Islet precursor cell (in vitro differentiated cells): ENCODE measurements around the gene HDGFL2.

Experiments
- DNase-seq: peaks from one replicate; pipeline ENCODE4 v3.0.0-alpha.2; 2018

Gene HDGFL2

GRCh38 chr19:4445963-4446703 is 26.0 kb upstream of the HDGFL2 start:
- no peak for DNase-seq

DNA sequence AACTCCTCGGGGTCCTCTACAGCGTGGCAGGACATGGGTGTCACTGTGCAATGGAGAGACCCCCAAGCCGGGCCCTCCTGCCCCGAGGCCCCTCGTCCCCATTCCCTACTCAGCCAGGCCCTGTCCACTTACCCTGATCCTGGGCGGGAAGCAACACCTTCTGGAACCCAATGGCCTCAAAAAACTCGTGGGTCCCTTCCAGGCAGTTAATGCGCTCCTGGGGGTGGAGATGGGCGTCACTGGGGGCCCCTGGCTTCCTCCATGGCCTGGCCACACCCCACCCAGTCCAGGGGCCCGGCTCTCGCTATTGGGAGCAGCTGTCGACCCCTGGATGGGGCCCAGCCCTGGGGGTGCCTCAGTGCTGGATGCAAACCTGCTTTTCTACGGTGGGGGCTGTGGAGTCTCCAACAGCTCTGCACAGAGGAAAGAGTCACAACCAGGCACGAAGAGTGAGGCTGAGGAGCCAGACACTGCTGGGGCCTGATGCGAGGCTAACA is 25.3 kb upstream of the HDGFL2 start:
- DNase-seq = no peak

DNA sequence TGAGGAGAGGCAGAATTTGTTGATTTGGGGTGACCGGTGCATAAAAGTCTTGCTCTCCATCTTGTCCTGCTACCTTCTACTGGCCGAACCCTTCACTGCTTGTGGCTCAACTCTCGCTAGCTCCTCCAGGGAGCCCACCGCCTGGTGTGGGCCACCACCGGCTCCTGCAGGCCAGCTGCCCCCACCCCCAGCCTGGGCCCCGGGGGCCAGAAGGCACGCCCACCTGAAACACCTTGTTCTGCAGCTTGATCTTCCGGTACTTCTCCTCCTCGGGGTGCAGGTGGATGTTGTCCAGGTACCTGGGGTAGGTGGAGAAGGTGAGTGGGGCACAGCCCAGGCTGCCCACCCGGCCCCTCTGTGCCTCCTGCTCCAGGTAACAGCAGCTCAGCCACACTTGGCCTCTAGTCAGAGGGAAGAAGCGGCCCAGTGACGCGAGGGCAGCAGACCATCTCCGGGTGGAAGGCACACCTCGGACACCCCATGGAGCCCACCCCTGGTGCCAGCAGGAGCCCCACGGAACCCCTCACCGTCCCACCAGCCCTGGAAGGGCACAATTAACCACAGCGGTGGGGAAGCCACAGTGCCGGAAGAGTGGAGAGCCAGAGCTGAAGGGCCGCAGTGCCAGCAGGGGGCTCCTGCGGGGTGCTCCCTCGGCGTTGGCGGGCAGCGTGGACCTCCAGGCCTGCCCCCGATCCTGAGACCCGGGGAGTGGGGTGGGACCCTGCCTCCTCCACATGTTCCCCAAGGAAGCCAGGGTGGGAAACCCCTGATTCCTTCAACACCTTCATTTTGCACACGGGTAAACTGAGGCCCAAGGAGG is 24.6 kb upstream of the HDGFL2 start:
- DNase-seq = no peak

DNA sequence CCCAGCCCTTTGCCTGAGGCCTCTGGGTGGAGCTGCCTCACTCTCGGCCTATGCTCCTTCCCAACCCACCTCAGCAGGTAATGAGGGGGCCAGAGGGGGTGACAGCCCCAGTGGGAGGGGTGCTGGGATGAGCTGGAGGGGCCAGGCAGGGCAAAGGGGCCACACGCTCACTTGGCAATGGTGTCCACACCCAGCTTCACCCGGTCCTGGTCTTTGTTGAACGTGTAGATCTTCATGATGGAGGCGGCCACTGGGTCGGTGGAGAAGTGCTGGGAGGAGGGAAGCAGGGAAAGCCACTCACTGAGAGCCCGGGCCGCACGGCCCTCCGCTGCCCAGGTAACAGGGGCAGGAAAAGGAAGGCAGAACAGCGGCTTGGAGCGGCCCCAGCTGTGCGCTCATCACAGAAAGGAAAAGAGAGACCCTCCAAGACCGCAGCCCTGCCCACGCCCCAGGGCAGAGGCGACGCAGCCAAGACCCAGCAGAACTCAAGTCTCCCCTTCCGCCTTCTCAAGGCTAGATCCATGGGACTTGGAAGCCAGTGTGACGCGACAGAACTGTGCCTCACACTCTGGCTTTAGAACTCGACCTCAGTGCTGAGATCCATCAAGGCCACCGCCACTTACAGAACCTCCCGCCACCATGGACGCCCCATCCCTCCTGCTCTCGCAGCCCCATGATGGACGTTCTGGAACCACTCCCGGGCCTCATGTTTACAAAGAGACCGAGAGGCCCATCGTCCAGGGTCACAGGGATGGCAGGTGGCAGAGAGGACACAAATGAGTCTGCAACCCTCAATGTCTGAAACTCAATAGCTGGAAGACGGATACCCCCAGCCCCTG is 23.7 kb upstream of the HDGFL2 start:
- no peak for DNase-seq

GRCh38 chr19:4449022-4449638 is 23.0 kb upstream of the HDGFL2 start:
- no peak for DNase-seq

- no peak for DNase-seq
Observed at GRCh38 chr19:4449639-4450028, 22.5 kb upstream of the HDGFL2 start.

GRCh38 chr19:4452230-4452990 is 19.7 kb upstream of the HDGFL2 start:
- DNase-seq = no peak

DNA sequence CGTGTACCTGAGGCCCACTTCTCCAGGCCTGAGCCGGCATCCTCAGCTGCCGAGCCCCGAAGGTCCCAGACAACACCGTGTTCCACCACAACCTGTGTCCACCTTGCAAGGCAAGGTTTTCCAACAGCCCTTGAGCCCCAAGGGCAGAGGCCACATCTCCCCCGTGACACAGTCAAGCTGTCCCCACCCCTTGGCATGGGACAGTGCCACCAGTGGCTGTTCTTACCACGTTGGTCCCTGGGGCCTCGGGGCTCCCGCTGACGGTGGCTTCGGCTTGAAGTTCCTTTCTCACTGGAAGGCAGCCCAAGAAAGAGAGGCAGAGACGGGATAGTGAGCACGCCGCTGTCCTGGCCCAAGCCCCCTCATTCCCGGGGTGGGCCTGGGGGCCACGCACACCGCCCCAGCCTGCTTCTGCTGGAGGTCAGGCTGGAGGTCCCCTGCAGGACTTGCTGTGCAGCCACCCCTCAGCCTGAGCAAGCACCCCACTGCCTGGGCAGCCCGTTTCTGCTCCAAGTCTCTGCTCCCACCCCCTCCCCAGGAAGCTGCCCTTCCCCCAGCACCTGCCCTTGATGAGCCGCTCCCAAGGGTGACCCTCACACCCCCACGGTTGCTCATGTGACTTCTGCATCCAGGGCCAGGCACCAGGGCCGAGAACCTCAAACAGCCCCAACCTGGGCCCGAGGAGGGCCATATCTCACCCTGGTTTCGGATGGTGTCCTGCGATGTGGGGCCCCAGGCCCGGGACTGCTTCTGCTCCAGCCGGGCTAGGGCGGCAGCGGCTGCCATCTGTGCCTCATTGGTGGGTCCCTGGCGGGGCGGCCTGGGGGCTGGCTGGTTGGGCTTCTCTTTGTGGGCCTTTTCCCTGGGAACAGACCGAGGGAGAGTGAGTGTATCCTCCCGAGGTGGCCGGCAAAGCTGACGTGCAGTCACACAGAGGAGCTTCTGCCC is 18.6 kb upstream of the HDGFL2 start:
- DNase-seq = no peak

DNA sequence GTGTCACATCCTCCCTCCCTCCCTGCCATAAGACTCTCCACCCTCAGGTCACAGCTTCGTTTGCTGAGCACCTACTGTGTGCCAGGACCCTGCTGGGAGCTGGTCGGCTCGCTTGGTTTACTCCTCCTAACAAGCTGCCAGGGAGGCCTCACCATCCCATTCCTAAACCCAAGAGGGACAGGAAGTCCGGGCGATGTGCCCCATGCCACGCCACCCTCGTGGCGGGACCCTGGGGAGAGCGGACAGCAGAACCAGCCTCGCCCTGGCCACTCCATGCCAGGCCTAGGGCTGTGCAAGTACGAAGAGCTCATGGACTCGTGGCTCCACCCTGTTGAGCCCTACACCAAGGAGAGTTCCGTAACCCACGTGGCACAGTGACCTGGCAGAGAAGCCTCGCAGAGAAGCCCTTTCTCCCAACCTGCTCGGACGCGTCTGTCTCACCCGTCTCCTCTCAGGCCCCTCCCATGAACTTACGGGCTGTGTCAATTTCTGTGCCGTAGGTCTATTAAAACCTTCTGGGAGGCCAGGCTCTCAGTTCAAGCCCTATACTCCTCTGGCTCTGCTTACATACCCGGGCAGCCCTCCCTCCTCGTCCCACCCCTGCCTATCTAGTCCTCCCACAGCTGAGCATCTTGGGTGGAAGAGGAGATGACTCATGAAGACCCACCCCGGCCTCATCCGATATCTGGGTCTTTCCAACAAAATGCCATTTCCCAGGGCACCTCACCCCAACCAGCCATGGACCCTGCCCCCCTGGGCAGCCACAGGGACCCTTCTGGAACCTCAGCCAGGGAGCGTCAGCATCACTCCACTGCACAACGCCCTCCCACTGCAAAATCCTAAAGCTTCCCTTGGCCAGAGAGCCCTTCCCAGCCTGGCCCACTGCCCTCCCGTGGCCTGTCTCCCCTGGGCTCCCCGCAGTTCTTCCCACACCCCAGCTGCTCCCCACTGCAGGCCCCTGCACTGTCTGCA is 17.1 kb upstream of the HDGFL2 start:
- DNase-seq = no peak

GRCh38 chr19:4455719-4456475 is 16.2 kb upstream of the HDGFL2 start:
- no peak for DNase-seq

- peak; percentile 69 for DNase-seq
Observed at GRCh38 chr19:4456476-4456842, 15.6 kb upstream of the HDGFL2 start.

DNA sequence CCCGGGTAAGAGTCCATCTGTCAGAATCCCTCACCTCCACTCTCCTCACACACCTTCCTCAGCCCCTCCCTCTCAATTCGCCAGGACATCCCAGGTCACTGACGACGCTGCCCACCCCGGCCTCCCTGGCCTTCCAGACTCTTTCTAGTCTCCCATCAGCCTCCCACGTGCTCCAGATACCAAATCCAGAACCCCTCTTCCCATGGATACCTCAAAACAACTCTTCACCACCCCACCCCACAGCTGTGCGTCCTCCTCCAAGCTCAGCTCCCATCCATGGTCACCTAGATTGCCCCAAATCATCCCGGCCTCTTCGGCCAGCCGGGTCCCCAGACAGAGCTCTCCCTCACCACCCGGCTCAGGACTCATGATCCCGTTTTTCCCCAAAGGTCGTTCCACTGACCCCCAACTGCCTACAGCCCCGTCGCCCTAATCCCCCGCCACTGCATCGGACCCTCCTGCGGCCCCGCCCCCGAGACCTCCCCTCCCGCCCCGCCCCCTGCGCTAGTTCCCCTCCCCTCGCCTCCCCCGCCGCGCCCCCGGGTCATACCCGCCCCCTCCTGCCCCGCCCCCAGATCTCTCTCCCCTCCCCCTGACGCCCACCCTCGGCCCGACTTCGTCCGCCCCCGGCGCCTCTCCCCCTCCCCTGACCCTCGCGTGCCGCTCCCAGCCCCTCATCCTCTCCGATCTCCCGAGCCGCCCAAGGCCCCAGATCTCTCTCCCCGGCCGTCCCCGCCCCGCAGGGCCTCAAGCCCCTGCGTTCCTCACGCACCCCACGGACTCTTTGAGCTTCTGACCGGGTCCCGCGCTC is 15.0 kb upstream of the HDGFL2 start:
- peak; percentile 86 for DNase-seq

DNA sequence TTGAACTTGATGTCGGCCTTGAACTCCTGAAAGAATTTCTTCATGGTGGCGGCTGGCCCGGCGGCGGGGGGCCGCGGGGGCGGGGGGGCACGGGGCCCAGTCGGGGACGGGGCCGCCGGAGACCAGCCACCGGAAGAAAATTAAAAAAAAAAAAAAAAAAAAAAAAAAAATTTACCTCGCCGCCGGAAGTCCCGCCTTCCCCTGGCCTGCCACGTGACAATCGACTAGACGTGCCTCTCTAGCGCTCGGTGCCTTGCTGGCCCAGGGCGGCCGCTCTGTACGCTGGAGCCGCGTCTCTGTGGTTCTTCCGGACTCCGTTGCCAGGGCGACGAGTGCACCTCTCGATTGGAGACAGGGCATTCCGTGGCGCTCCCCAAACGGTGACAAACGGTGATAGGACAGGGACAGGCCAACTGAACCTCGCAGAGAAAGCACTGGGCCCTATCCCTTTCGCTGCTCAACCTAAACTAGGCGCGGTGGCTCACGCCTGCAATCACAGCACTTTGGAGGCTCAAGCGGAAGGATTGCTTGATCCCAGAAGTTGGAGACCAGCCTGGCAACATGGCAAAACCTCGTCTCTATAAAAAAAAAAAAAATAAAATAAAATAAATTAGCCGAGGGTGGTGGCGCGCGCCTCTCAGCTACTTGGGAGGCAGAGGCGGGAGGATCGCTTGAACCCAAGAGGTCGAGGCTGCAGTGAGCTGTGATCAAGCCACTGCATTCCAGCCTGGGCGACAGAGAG is 14.3 kb upstream of the HDGFL2 start, which contains the start of gene UBXN6:
UBXN6 (minus strand) TSS at position 141 of the 742 bp plus-strand sequence; CDS start at position 44, 97 bp downstream.
- DNase-seq = peak; percentile 98

DNA sequence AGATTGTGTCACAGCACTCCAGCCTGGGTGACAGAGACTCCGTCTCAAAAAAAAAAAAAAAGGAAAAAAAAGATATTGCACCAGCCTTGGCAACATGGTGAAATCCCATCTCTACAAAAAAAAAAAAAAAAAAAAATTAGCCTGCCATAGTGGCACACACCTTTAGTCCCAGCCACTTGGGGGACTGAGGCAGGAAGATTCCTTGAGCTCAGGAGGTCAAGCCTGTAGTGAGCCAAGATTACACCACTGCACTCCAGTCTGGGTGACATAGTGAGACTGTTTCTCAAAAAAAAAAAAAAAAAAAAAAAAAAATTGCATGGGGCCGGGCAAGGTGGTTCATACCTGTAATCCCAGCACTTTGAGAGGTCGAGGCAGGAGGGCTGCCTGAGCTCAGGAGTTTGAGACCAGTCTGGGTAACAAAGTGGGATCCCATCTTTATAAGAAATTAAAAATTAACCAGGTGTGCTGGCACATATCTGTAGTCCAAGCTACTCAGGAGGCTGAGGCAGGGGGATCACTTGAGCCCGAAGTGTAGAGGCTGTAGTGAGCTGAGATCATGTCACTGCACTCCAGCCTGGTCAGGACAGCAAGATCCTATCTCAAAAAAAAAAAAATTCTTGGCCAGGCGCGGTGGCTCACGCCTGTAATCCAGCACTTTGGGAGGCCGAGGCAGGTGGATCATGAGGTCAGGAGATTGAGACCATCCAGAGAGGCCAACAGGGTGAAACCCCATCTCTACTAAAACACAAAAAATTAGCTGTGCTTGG is 7.1 kb upstream of the HDGFL2 start:
- no peak for DNase-seq

DNA sequence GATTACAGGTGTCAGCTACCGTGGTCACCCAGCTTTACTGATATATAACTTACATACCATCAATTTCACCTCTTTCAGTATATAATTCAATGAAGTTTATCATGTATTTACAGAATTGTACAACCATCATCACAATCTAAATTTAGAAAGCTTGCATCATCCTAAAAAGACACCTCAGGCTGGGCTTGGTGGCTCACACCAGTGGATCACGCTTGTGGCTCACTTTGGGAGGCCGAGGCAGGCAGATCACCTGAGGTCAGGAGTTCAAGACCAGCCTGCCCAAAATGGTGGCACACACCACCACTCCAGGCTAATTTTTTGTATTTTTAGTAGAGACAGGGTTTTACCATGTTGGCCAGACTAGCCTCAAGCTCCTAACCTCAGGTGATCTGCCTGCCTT is 4.3 kb upstream of the HDGFL2 start:
- DNase-seq = no peak
